Ovary (tissue), 3 donors: ENCODE measurements around the gene KCNK2.

Experiments used
- CTCF ChIP-seq, 3 donors: fragments of 450-650 bp in 2 of 3; fragments of 200-600 bp in 1 of 3; IDR thresholded peaks; one replicate each; pipeline versions ENCODE4 v1.5.1 to v1.8.0; 2016 to 2022; ENCODE audit warnings: antibody characterized with exemption in 3 of 3, mild to moderate bottlenecking in 1 of 3
- POLR2A ChIP-seq: fragments of 450-650 bp; IDR thresholded peaks from one replicate; pipeline ENCODE4 v1.6.1; 2017; ENCODE audit warnings: antibody characterized with exemption, mild to moderate bottlenecking, moderate library complexity
- donor health status: DM: no; HTN: no; CAD: no.

GRCh38 chr1:215064327-215064726 lies 18.2 kb upstream of the KCNK2 start:
- TF ChIP-seq CTCF (IDR thresholded peaks at IDR 0.05) (no peak), POLR2A (no peak)
